ENCODE data around the gene UBR4. TPM values are rescaled to one million over a fixed set of nuclear protein-coding genes. Genes with fewer than 3 reads are reported as not detected.

Gene UBR4
- total and polyA plus RNA-seq, 10 of the 15 experiments (the other 5 are each of a cell fraction or from before 2014, with no cell fraction given) = 34.2 to 124 (median 56.2) TPM

DNA sequence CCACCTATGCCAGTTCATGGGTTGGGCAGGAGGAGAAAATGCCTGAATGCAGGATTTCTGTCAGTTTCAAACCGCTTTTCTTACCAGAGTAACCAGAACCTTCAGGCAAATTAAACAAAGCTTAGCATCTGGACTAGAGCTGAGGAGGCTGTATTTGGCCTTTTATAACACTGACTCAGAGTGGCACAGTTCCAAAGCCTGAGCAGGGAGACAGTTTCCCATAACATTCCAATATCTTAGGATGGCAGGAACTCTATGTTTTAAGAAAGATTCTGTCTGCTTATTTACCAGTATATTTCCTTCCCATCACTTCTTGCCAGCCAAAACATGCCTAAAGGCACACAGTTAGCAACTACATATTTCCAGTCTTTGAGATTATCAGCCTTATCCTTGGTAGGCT, 46.8 kb downstream of the UBR4 start:
- WGBS (ENCODE audit: insufficient coverage, insufficient replicate concordance, low lambda C conversion rate, missing lambda C conversion rate) = 100% methylated on average over 1 of the region's 1 CpG
- DNase-seq (ENCODE audit: low read depth, low spot score) (no peak), ATAC-seq (no peak), FAIRE-seq (no peak)
- Histone ChIP-seq H3K27me3 (replicated peaks in 1 of 2; ENCODE audit: control insufficient read depth in 2 of 2, insufficient read depth in 2 of 2, low read length in 1 of 2) (no peaks in the 10 kb centered on the region), H3K9ac (ENCODE audit: control insufficient read depth, insufficient read depth, low read length) (no peak overlapping the region), H3K79me2 (ENCODE audit: control insufficient read depth, insufficient read depth, low read length) (peaks cover 1% of the 10 kb centered on the region; the same call in 1 of the 2 replicates), H4K20me1 (ENCODE audit: control insufficient read depth, insufficient read depth) (no peaks in the 10 kb centered on the region), H3K9me3 (replicated peaks; ENCODE audit: control insufficient read depth, insufficient read depth, low read length) (no peaks in the 10 kb centered on the region), H3K4me3 (no peak overlapping the region), H3K36me3 (ENCODE audit: control insufficient read depth in 2 of 2, insufficient read depth in 2 of 2, low read length in 1 of 2) (peaks cover 25 to 64% of the 10 kb centered on the region in 2 experiments), H3K4me1 (ENCODE audit: control insufficient read depth, insufficient read depth, low read length) (peaks cover 21% of the 10 kb centered on the region), H3K27ac (ENCODE audit: control insufficient read depth, insufficient read depth) (no peak overlapping the region), H2AFZ (ENCODE audit: control insufficient read depth, low read depth, low read length) (no peak overlapping the region), H3K4me2 (ENCODE audit: control insufficient read depth, insufficient read depth) (no peak overlapping the region)
- SMC1A ChIA-PET (ENCODE audit: uncharacterized antibody, unreplicated experiment) = no interaction called here
- POLR2A ChIA-PET = no interaction called here
- in situ Hi-C loops (cut with MboI) = no loop called here
- TSS peak; percentile 13 for BruUV-seq (replicated peaks)
- CTCF ChIA-PET = interaction anchor here (1.5 kb wide), 2 partner anchors 11 to 16 kb away, joined by 3 to 5 read pairs; no protein-coding TSS in a partner anchor
- TF ChIP-seq SIX5 (IDR thresholded peaks at IDR 0.05; ENCODE audit: low read depth, low read length, severe bottlenecking) (no peak), KAT2A (conservative IDR thresholded peaks at IDR 0.05; ENCODE audit: control insufficient read depth, low read depth, low read length) (no peak), ESRRA (IDR thresholded peaks at IDR 0.05; ENCODE audit: low read length) (no peak), POLR2AphosphoS5 (IDR thresholded peaks at IDR 0.05; ENCODE audit: low read length) (no peak), GATAD2B (conservative IDR thresholded peaks at IDR 0.05; ENCODE audit: low read depth) (no peak), HDGF (IDR thresholded peaks at IDR 0.05) (no peak)
- intact Hi-C loops (cut with micrococcal nuclease; ENCODE audit: unreplicated experiment) = no loop called here
- RAD21 ChIA-PET (ENCODE audit: unreplicated experiment) = no interaction called here

DNA sequence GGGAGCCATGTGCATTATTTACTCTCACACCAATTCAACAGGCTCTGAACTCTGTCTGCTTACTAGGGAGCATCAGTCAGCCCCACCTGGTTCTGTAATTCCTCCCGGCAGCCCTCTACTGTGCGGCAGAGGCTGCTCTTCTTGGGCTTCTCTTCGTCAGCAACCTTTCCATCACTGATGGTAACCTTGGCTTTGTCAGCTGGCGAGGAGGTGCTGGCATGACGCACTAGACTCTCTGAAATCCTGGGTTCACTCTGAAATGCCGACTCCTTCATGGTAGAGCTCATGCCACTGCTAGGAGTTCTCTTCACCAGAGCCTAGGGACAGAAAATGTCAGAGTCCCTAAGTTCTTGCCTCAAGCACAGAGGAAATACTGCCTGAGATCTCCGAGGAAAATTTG, 49.2 kb downstream of the UBR4 start:
- 93% methylated on average over 7 of the region's 7 CpGs for WGBS (ENCODE audit: insufficient coverage, insufficient replicate concordance, low lambda C conversion rate, missing lambda C conversion rate)
- CTCF ChIA-PET = interaction anchor here (1.4 kb wide), 1 partner anchor 603 kb away, joined by 3 read pairs; no protein-coding TSS in a partner anchor
- intact Hi-C loops (cut with micrococcal nuclease; ENCODE audit: unreplicated experiment) (no loop called here), in situ Hi-C loops (cut with MboI) (no loop called here)
- TF ChIP-seq, protein P1, sequence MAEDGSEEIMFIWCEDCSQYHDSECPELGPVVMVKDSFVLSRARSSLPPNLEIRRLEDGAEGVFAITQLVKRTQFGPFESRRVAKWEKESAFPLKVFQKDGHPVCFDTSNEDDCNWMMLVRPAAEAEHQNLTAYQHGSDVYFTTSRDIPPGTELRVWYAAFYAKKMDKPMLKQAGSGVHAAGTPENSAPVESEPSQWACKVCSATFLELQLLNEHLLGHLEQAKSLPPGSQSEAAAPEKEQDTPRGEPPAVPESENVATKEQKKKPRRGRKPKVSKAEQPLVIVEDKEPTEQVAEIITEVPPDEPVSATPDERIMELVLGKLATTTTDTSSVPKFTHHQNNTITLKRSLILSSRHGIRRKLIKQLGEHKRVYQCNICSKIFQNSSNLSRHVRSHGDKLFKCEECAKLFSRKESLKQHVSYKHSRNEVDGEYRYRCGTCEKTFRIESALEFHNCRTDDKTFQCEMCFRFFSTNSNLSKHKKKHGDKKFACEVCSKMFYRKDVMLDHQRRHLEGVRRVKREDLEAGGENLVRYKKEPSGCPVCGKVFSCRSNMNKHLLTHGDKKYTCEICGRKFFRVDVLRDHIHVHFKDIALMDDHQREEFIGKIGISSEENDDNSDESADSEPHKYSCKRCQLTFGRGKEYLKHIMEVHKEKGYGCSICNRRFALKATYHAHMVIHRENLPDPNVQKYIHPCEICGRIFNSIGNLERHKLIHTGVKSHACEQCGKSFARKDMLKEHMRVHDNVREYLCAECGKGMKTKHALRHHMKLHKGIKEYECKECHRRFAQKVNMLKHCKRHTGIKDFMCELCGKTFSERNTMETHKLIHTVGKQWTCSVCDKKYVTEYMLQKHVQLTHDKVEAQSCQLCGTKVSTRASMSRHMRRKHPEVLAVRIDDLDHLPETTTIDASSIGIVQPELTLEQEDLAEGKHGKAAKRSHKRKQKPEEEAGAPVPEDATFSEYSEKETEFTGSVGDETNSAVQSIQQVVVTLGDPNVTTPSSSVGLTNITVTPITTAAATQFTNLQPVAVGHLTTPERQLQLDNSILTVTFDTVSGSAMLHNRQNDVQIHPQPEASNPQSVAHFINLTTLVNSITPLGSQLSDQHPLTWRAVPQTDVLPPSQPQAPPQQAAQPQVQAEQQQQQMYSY (CRISPR knock-in tag; IDR thresholded peaks at IDR 0.05) = no peak
- TF ChIP-seq SMC3 (IDR thresholded peaks at IDR 0.05; ENCODE audit: borderline replicate concordance, low read length) (no peak), CREM (IDR thresholded peaks at IDR 0.05; ENCODE audit: low read depth) (no peak), POLR2A (IDR thresholded peaks at IDR 0.05; ENCODE audit: low read depth, low read length) (peak; percentile 47)
- no peaks in the 10 kb centered on the region for H3K27me3 ChIP-seq (replicated peaks in 1 of 2; ENCODE audit: control insufficient read depth in 2 of 2, insufficient read depth in 2 of 2, low read length in 1 of 2)
- POLR2A ChIA-PET = no interaction called here
- no peaks in the 10 kb centered on the region for H3K9me3 ChIP-seq (replicated peaks; ENCODE audit: control insufficient read depth, insufficient read depth, low read length)
- SMC1A ChIA-PET (ENCODE audit: uncharacterized antibody, unreplicated experiment) = interaction anchor here (1.2 kb wide), 1 partner anchor 9 kb away, joined by 3 read pairs; no protein-coding TSS in a partner anchor
- H4K20me1 ChIP-seq (ENCODE audit: control insufficient read depth, insufficient read depth) = no peaks in the 10 kb centered on the region
- H3K4me1 ChIP-seq (ENCODE audit: control insufficient read depth, insufficient read depth, low read length) = 0 out of 2 replicates have a peak, but pooled peaks cover under 1% of the 10 kb centered on the region
- BruUV-seq (replicated peaks) = no TSS peak
- FAIRE-seq (no peak), DNase-seq (ENCODE audit: low read depth, low spot score) (no peak), ATAC-seq (no peak)
- H2AFZ ChIP-seq (ENCODE audit: control insufficient read depth, low read depth, low read length) = no peak overlapping the region
- H3K9ac ChIP-seq (ENCODE audit: control insufficient read depth, insufficient read depth, low read length) = no peak overlapping the region
- peaks cover 27 to 65% of the 10 kb centered on the region in 2 experiments for H3K36me3 ChIP-seq (ENCODE audit: control insufficient read depth in 2 of 2, insufficient read depth in 2 of 2, low read length in 1 of 2)
- RAD21 ChIA-PET (ENCODE audit: unreplicated experiment) = no interaction called here
- H3K4me3 ChIP-seq = no peak overlapping the region
- peaks cover 1% of the 10 kb centered on the region; the same call in 1 of the 2 replicates for H3K79me2 ChIP-seq (ENCODE audit: control insufficient read depth, insufficient read depth, low read length)
- H3K27ac ChIP-seq (ENCODE audit: control insufficient read depth, insufficient read depth) = no peak overlapping the region
- H3K4me2 ChIP-seq (ENCODE audit: control insufficient read depth, insufficient read depth) = no peak overlapping the region

All from GM12878 (cell line).